ENCODE results near the gene SLC44A5. TPM values are rescaled to one million over a fixed set of nuclear protein-coding genes. Genes with fewer than 3 reads are reported as not detected.

The SLC44A5 gene
- total RNA-seq, 1 donor from 2014 or later, result 15.4 TPM

DNA sequence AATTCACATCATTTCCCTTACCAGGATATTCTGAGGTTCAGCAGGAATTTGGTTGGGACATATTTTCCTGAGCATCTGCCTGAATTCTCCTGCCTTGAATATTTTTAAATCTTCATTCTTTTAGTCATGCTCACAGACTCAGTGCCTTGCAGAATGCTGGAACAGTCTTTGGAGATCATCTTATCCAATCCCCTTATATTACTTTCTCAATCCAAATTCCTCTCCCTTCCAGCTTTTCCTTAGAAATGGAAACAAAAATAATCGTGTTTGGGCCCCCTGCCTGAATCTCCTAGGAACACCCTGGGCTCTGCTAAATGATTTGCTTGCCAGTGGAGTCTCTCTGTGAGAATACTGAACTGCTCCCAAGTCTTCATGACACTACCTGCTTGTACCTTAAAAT, 438.4 kb downstream of the SLC44A5 start:
- Mint-ChIP-seq H3K4me1 (ENCODE audit: low read depth, unreplicated experiment) (no peaks in the 10 kb centered on the region), H3K9me3 (ENCODE audit: unreplicated experiment) (peaks cover 2% of the 10 kb centered on the region), H3K27ac (ENCODE audit: unreplicated experiment) (no peak overlapping the region), H3K4me3 (ENCODE audit: unreplicated experiment) (no peak overlapping the region), H3K27me3 (ENCODE audit: unreplicated experiment) (no peaks in the 10 kb centered on the region), H3K36me3 (ENCODE audit: unreplicated experiment) (no peaks in the 10 kb centered on the region)
- DNase-seq, result no peak
- TF ChIP-seq CTCF (IDR thresholded peaks at IDR 0.05; ENCODE audit: partially characterized antibody, unreplicated experiment), result no peak

DNA sequence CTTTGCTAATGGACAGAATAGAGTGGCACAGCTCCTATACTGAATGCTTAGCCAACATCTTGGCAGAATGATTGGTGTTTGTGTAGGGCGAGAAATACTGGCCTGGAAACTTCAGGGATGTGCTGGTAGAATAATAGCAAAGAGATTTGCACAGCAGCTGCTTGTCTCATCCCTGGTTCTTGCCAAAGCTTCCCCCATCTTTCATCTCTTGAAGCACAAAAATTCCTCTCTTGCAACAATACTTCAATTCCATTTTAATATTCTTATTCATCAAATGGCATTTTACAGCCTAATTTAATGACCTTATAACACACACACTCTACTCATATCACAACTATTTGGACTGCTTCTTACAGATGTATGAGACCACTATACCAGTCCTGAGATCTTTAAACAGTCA, 439.0 kb downstream of the SLC44A5 start:
- Mint-ChIP-seq H3K4me1 (ENCODE audit: low read depth, unreplicated experiment) (no peaks in the 10 kb centered on the region), H3K27me3 (ENCODE audit: unreplicated experiment) (no peaks in the 10 kb centered on the region)
- no peak for DNase-seq

GRCh38 chr1:75170981-75171380, 439.9 kb downstream of the SLC44A5 start:
- TF ChIP-seq CTCF (IDR thresholded peaks at IDR 0.05; ENCODE audit: partially characterized antibody, unreplicated experiment), result no peak
- DNase-seq, result no peak
- Mint-ChIP-seq H3K4me3 (ENCODE audit: unreplicated experiment) (no peak overlapping the region), H3K27ac (ENCODE audit: unreplicated experiment) (no peak overlapping the region), H3K9me3 (ENCODE audit: unreplicated experiment) (no peaks in the 10 kb centered on the region), H3K27me3 (ENCODE audit: unreplicated experiment) (no peaks in the 10 kb centered on the region), H3K36me3 (ENCODE audit: unreplicated experiment) (no peaks in the 10 kb centered on the region), H3K4me1 (ENCODE audit: low read depth, unreplicated experiment) (no peaks in the 10 kb centered on the region)

More for the DNA sequence above, 439.0 kb downstream of the SLC44A5 start:
- H3K27ac Mint-ChIP-seq (ENCODE audit: unreplicated experiment), result no peak overlapping the region
- H3K9me3 Mint-ChIP-seq (ENCODE audit: unreplicated experiment), result peaks cover 2% of the 10 kb centered on the region
- H3K4me3 Mint-ChIP-seq (ENCODE audit: unreplicated experiment), result no peak overlapping the region
- TF ChIP-seq CTCF (IDR thresholded peaks at IDR 0.05; ENCODE audit: partially characterized antibody, unreplicated experiment), result no peak
- H3K36me3 Mint-ChIP-seq (ENCODE audit: unreplicated experiment), result no peaks in the 10 kb centered on the region

GRCh38 chr1:75170011-75170410, 440.9 kb downstream of the SLC44A5 start:
- no peak for DNase-seq
- H3K9me3 Mint-ChIP-seq (ENCODE audit: unreplicated experiment), result no peaks in the 10 kb centered on the region
- H3K4me1 Mint-ChIP-seq (ENCODE audit: low read depth, unreplicated experiment), result no peaks in the 10 kb centered on the region
- H3K27me3 Mint-ChIP-seq (ENCODE audit: unreplicated experiment), result no peaks in the 10 kb centered on the region
- no peak overlapping the region for H3K4me3 Mint-ChIP-seq (ENCODE audit: unreplicated experiment)
- no peaks in the 10 kb centered on the region for H3K36me3 Mint-ChIP-seq (ENCODE audit: unreplicated experiment)
- TF ChIP-seq CTCF (IDR thresholded peaks at IDR 0.05; ENCODE audit: partially characterized antibody, unreplicated experiment), result no peak
- H3K27ac Mint-ChIP-seq (ENCODE audit: unreplicated experiment), result no peak overlapping the region

- no peak for TF ChIP-seq CTCF (IDR thresholded peaks at IDR 0.05; ENCODE audit: partially characterized antibody, unreplicated experiment)
- no peaks in the 10 kb centered on the region for H3K36me3 Mint-ChIP-seq (ENCODE audit: unreplicated experiment)
These were observed 444.1 kb downstream of the SLC44A5 start for GRCh38 chr1:75166821-75167220.

More at GRCh38 chr1:75166821-75167220, 444.1 kb downstream of the SLC44A5 start:
- Mint-ChIP-seq H3K4me3 (ENCODE audit: unreplicated experiment) (no peak overlapping the region), H3K27ac (ENCODE audit: unreplicated experiment) (no peak overlapping the region), H3K4me1 (ENCODE audit: low read depth, unreplicated experiment) (no peaks in the 10 kb centered on the region), H3K27me3 (ENCODE audit: unreplicated experiment) (no peaks in the 10 kb centered on the region), H3K9me3 (ENCODE audit: unreplicated experiment) (no peaks in the 10 kb centered on the region)
- DNase-seq, result no peak

Data from glutamatergic neuron (in vitro differentiated cells).